GM18508 (cell line): ENCODE measurements around the gene DSN1.
"Not testable (repeated sequence)": the region's sequence is repeated elsewhere in the genome, so short reads cannot be mapped to it uniquely, and the experiment has no call there.

Experiments
- ATAC-seq: cut with Tn5 transposase; IDR thresholded peaks from one replicate; pipeline ENCODE4 v1.9.1; 2021; ENCODE audit warnings: moderate number of reproducible peaks; ENCODE audit not compliant: insufficient read depth, unreplicated experiment

DSN1 gene, protein sequence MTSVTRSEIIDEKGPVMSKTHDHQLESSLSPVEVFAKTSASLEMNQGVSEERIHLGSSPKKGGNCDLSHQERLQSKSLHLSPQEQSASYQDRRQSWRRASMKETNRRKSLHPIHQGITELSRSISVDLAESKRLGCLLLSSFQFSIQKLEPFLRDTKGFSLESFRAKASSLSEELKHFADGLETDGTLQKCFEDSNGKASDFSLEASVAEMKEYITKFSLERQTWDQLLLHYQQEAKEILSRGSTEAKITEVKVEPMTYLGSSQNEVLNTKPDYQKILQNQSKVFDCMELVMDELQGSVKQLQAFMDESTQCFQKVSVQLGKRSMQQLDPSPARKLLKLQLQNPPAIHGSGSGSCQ

DNA sequence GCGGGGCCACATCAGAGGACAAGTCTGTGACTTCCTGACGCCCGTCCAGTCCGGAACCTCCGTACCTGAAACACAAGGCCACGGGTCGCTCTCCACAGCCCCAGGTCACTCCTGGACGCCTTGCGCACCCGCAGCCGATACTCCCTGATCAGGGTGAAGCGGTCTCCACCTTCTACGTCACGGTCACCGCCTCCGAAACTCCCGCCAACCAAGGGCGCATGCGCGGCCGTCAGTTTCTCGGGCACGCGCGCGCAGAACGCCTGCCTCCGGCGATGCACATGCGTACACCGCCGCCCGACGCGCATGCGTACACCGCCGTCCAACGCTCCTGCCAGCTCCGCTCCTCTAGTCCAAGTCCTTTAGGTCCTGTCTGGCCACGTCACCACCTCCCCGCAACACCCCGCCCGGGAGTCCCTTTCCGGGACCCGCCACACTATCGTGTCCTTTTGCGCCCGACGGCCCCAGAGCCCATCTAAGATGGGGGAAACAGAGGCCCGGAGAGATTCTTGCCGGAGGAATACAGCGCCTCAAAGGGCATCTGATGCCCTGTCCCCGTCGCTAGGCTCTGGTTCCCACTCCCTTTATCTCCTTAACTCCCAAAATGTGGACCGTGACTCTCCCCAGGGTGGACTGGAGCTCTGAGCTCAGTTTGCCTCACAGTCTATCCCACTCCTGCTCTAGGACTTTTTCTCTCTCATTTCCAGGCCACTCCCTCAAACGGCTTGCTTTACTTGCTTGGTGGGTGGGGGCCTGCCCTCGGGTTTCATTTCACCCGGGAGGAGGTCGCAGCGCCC lies at the start of gene DSN1:
Gene DSN1, minus strand, starts transcription at position 167 of the 794 bp plus-strand sequence. CDS start 2,305 bp downstream, outside the sequence.
- peak; percentile 44 for ATAC-seq

DNA sequence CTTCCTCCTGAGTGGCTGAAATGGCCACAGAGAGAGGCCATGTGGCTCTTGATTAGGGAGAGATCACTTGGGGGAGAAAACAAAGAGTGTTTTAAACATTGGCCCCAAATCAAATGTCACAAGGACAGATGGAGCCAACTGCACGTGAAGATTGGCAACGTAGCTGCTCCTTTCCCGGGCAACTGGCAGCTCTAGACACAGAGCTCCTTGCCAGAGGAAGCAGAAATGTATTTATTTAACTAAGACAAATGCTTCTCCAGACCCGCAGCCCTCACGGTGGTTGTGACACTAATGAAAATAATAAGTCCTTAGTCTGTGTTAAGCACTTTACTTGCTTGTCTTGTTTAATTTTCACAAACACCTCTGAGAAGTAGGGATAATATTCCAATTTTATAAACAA lies 49.6 kb upstream of the DSN1 start:
- no peak for ATAC-seq

DNA sequence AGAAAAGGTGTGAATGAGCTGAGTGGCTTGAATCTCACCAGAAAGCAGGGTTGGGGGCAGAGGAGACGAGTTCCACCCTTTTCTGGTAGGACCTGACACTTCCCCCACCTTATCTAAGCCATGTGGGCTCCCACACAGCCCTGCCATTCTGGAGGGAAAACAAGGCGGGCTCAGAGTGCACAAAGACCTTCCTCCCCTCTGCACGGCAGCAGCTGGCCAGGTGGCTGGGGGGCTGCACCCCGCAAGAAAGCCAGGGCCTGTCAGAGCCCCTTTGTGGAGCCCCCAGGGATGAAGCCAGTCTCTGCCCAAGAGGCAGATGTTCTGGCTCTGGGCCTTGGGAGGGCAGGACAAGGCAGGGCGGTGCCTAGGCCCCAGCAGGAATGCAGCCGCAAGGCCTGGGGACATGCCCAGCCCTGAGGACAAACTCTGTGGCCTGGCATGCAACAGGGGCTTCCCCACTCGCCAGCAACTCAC lies 48.4 kb upstream of the DSN1 start:
- no peak for ATAC-seq

DNA sequence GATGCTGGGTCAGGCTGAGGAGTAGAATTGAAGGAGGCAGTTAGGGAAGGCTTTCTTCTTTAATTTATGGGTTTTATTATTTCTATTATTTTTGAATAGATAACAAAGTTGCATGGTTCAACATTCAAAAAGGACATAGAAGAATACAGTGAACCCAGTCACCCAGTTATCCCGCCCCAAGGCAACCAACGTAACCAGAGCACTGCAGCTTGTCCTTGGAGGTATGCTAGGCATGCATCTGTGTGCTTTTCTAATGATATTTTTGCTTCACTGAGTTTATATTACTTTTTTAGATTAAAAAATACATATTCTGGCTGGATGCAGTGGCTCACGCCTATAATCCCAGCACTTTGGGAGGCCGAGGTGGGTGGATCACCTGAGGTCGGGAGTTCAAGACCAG lies 47.4 kb upstream of the DSN1 start:
- ATAC-seq, result no peak

DNA sequence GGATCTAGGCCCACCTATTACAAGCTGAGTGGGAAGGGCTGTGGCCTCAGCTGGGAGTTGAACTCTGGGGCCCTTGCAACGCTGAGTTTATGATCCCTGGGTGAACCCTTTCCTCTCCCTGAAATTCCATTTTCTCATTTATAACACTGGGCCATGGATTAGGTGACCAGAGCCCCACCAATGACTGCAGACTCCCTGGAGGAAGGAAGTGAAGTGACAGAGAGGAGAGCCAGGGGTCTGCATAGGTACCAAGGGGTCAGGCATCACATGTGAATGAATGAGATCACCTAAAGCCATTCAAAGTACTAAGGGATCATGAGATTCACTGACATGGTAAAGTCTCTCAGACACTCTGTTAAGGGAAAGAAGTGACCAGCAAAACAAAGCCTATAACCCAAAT lies 46.5 kb upstream of the DSN1 start:
- no peak for ATAC-seq

DNA sequence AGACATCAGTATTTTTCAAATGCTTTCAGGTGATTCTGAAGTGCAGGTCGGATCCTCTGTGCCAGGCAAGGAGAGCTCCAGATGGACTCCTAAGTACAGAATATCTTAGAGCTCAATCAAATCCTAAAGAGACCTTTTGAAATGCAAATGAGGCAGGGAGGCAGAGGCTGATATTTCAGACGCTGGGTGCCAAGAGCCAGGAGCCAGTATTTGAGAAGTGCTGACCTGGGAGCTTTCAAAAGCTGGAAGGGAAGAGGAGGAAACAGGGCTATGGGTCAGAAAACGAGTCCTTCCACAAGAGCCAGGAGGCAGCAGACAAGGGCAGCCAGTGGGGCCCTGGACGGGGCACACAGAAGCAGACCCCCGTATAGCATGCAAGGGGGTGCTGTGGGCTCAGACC lies 46.1 kb upstream of the DSN1 start:
- no peak for ATAC-seq

DNA sequence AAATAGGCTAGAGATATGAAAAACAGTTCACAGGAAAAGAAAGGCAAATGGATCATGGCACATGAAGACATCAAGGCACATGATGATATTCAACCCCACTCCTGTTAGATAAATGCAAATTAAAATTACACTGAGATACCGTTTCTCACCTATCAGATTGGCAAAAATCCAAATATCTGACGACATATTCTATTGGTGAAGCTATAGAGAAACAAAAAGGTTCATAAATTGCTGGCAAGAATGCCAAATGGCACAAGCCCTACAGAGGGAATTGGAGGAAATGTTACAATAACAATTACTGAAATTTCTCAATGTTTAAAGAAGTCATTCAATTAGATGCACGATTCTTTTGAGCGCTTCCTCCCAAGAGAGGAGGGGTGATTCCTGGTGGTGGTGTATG lies 45.3 kb upstream of the DSN1 start:
- ATAC-seq, result no peak

DNA sequence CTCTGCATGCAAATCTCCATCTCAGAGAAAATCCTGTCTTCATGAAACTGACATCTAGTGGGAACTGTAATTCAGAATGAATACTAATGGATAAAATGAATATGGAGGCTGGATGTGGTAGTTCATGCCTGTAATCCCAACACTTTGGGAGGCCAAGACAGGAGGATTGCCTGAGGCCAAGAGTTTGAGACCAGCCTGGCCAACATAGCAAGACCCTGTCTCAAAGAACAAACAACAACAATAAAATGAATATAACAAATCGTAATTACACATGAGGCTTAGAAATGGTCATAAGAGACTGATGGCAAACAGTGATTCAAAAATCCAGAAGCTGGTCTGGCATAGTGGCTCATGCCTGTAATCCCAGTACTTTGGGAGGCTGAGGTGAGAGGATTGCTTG lies 44.6 kb upstream of the DSN1 start:
- no peak for ATAC-seq

DNA sequence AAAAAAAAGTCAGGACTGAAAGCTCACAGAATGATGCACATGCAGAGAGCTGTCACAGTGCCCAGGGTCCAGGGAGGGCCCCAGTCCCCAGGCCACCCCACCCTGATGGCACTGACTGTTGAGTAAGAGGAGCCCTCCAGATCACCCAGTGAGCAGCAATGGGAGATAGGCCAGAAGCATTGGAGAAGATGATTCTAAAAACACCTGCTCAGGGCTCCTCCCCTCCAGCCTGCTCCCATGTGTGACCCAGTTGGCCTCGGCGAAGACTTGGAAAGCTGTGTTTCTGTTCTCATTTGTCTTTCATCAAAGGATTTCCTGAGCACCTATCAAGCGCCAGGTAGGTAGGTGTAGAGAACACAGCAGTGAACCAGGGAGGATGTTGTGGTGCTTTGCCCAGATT lies 43.9 kb upstream of the DSN1 start:
- ATAC-seq, result no peak

DNA sequence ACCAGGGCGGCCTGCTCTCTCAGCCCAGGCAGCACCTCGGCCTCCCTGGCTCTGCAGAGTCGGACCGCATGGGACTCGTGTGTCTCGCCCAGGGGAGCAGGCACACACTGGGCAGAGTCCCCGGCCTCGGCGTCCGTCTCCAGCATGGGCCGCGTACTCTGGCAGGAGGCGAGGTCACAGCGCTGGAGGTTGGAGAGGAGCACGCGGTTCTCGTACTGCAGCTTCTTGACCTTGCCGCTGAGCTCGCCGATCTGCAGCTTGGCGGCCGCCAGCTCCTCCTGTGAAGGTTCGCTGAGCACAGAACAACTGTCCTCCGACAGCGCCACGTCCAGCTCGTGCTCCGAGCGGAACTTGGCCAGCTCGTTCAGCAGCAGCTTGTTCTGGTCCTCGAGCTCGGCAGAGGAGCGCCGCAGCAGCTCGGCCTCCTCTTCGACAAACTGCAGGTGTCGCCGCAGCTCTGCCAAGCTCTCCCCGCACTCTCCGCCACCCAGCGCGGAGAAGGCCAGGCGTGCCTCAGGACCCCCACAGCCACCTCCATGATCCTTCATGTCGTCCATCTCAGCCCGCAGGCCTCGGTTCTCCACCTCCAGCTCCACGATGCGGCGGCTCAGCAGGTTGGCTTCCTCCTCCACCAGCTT lies 42.0 kb upstream of the DSN1 start:
- no peak for ATAC-seq

DNA sequence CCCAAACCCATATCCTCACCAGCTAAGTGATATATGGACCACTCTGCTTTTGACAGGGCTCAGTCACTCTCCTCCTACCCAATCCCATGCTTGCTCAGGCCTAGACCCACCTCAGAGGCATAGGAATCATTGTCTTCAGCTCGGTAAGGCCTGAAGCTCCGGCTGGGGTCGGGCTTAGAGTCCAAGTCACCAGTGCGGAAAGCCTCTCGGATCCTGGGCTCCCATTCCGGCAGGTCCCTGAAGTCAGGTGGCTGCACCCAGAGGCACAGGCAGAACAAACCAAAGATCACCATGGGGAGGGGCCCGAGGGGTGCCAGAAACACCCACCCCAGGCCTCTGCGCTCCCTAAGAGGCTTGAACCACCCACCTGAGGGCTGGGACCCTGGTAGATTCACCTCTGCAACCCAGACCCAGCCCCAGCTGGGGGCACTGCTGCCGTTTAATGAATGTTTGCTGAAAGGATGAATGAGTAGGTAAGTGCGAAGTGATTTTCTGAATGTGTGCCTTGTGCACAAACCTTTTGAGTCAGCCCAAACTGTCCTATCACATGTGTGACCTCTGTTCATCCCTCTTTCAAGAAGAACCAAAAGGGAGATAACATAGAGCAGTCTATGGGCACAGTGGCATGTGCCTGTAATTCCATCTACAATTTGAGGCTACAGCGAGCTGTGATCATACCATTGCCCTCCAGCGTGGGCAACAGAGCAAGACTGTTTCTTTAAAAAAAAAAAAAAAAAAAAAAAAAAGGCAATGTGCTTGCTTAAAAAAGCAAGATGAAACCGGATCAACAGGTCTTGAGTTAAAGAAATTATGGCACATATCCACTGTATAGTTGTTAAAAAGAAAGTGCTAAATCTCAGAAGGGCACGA lies 39.3 kb upstream of the DSN1 start:
- ATAC-seq, result no peak

DNA sequence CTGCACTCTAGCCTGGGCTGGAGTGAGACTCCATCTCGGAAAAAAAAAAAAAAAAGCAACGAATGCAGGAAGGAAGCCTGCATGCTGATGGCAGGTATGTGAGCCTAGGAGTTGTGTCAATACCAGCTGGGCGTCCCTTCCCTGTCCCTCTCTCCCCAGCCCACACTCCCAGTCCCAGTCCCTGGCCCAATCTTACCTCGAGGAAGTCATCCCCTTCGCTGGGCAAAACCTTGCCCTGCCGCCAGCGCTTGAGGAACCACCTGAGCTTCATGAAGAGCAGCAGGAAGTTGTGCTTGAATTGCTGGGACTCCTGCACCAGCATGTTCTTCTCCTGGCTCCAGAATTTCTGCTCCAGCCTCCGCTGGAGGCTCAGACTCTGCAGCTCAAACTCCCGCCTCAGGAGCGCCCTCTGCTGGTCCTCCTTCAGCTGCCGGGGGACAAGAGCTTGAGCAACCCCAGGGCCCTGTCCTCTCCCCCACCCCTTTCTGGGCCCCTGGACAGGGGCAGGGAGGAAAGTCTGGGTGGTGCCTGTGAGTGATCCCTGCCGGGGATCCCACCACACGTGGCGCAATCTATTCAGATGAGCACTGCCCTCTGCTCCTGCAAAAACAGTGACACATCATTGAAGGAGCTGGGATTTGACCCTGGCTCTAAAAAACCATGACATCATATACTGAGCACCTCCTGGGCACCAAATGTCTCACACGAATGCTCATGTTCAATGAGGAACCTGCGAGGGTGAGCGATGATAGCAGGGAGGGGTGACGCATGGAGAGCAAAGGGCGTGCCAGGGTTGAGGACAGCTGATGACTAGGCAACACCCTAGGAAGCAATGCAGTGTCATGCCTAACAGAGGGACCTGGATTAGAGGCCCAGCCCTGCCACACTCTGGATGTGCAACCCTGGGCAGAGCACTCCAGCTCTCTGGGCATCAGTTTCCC lies 35.0 kb upstream of the DSN1 start:
- no peak for ATAC-seq

DNA sequence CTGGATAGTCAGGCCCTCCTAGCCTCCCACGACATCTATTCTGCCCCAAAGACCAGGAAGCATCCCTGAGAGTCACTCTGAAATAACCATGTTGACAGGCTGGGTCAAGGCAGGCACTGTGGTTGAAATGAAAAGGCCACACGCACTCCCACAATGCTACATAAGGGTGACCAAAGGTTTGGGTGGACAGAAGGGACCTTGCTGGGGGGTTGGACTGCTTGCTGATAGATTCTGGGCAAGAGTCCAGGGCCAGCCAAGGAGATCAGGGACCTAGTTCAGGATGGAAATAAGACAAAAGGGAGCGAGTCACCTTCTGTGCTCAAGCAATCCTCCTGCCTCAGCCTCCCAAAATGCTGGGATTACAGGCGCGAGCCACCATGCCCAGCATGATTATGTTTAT lies 32.5 kb upstream of the DSN1 start:
- no peak for ATAC-seq

DNA sequence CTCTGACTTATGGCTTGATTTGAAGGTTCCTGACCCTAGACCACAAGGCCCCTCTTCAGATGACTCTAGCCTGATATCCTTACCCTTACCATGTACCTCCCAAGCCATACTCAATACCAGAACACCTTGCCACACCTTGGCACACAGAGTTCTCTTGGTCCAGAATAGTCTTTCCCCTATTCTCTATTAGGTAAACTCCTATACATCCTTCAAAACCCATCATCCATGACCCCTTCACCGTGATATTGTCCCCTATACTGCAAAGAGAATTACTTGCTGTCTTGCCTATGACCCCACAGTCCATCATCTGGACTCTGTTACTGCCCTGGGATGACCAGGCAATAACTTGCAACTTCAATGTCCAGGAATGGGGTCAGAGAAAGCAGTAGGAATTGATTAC lies 31.8 kb upstream of the DSN1 start:
- no peak for ATAC-seq

DNA sequence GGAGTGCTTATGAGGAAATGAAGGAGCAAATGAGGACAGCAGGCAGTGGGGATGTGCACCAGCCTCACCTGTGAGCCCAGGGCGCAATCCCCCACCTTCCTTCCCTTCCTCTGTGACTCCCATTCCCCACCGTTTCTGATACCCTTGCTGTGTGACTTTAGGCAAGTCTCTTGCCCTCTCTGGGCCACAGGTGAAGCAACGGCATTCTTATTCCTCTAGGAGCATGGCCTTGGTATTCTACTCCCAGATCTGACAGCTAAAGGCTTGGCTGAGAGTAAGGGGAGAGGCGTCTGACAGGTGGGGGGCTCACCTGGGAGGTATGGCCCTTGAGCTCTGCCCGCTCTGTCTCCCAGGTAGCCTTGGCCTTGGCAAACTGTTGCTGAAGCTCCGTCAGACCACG lies 30.9 kb upstream of the DSN1 start:
- ATAC-seq, result no peak

DNA sequence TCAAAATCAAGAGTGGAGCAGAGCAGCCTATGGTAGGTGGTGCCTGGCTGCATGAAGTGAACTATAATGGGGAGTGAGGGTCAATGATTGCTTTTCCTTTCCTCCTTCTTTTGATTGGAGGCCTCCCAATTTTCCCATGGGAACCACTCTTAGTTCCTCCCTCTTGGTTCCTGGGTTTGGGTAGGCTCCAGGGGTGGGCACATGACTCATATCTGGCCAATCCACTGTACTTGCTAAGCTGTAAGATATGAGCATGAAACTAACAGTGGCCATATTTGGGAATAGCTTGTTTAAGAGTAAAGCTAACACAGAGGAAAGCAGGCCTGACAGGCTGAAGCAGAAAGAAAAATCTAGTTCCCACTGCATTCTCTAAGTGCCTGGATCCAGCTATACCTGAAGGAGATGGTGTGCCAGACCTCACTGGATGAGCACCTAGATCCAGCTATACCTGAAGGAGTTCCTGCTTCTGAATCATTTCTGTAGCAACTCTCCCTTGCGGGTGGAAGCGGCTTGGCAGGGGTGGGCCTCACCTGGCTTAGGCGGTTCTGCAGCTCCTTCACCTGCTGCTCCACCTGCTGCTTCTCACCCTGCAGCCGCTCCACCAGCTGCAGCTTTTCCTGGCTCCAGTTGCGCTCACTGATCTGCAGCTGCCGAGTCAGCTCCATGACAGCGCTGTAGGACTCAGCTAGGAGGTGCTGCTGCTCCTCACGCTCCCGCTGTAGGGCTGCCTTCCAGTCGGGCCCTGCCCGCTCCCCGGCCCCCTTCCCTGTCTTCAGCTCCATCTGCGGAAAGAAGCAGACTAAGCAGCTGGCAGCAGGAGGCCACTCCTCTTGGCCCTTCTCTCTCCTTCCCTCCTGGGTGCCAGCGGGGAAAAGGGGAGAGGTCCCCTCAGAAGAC lies 29.0 kb upstream of the DSN1 start:
- no peak for ATAC-seq

DNA sequence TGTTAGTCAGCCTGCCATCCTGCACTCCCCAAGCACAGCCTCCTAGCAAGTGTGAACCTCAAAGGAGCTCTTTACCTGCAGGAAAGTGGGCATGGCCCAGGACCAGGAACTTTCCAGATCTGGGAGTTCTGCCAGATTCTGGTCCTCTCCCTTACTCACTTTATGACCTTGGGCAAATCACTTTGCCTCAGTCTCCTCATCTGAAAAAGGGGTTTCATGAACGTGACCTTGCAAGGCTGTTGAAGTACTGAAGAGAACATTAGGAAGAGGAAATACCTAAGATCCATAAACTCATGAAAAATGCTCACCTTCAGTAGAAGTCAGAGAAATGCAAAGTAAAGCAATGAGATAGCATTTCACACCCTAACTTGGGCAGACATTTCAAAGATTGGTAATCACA lies 26.8 kb upstream of the DSN1 start:
- no peak for ATAC-seq

DNA sequence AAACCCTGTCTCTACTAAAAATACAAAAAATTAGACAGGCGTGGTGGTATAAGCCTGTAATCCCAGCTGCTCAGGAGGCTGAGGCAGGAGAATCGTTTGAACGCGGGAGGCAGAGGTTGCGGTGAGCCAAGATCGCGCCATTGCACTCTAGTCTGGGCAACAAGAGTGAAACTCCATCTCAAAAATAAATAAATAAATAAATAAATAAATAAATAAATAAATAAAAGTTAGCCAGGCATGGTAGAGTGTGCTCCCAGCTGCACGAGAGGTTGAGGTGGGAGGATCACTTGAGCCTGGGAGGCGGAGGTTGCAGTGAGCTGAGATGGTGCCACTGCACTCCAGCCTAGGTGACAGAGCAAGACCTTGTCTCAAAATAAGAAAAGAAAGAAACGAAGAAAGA lies 25.8 kb upstream of the DSN1 start:
- not testable (repeated sequence) for ATAC-seq
